GM23338 (cell line): ENCODE data around the gene MYLK4. TPM values are rescaled to one million over a fixed set of nuclear protein-coding genes. Genes with fewer than 3 reads are reported as not detected.

Source experiments
- ATAC-seq: fragments of 200-7000 bp; cut with Tn5 transposase; 3 replicates; pipeline ENCODE4 v1.9.1; 2020
- DNase-seq: peaks from one replicate; pipeline ENCODE4 v3.0.0-alpha.2; 2015; ENCODE audit warnings: low spot score
- H2AFZ ChIP-seq: fragments of 200-600 bp; sonication (generic); 2 replicates; pipeline ENCODE4 v1.8.0; 2016; ENCODE audit warnings: antibody characterized with exemption, mild to moderate bottlenecking, moderate library complexity
- H3F3A ChIP-seq: fragments of 200-600 bp; sonication (generic); replicated peaks from 2 replicates; pipeline ENCODE4 v1.8.0; 2017; ENCODE audit warnings: antibody characterized with exemption, mixed run types, low read depth
- H3K27ac ChIP-seq: fragments of 200-600 bp; sonication (generic); 2 replicates; pipeline ENCODE4 v1.6.1; 2016; ENCODE audit warnings: low read depth
- H3K27me3 ChIP-seq: fragments of 200-600 bp; sonication (generic); 2 replicates; pipeline ENCODE4 v1.8.0; 2016; ENCODE audit warnings: mild to moderate bottlenecking, mixed run types, moderate library complexity; ENCODE audit not compliant: insufficient read depth
- H3K36me3 ChIP-seq: fragments of 200-600 bp; sonication (generic); 2 replicates; pipeline ENCODE4 v1.8.0; 2016; ENCODE audit warnings: mild to moderate bottlenecking; ENCODE audit not compliant: insufficient read depth
- H3K4me1 ChIP-seq: fragments of 200-600 bp; sonication (generic); 2 replicates; pipeline ENCODE4 v1.8.0; 2016; ENCODE audit warnings: mild to moderate bottlenecking, moderate library complexity; ENCODE audit not compliant: insufficient read depth
- H3K4me2 ChIP-seq: fragments of 200-600 bp; sonication (generic); 2 replicates; pipeline ENCODE4 v1.7.1; 2017; ENCODE audit warnings: mixed run types
- H3K4me3 ChIP-seq: fragments of 200-600 bp; sonication (generic); 2 replicates; pipeline ENCODE4 v1.6.1; 2016; ENCODE audit warnings: mixed run types
- H3K79me2 ChIP-seq: fragments of 200-600 bp; sonication (generic); replicated peaks from 2 replicates; pipeline ENCODE4 v1.8.0; 2017; ENCODE audit warnings: mild to moderate bottlenecking; ENCODE audit not compliant: insufficient read depth
- H3K9me2 ChIP-seq: fragments of 200-600 bp; sonication (generic); 2 replicates; pipeline ENCODE4 v1.8.0; 2017; ENCODE audit not compliant: insufficient read depth
- H4K20me1 ChIP-seq: fragments of 200-600 bp; sonication (generic); replicated peaks from 2 replicates; pipeline ENCODE4 v1.8.0; 2017; ENCODE audit warnings: mild to moderate bottlenecking; ENCODE audit not compliant: insufficient read depth
- H3K27ac Mint-ChIP-seq: 2 replicates; pipeline ENCODE4 v1.8.0; 2020; ENCODE audit warnings: inconsistent platforms, mild to moderate bottlenecking, moderate library complexity, mixed read lengths
- H3K27me3 Mint-ChIP-seq: 3 replicates; pipeline ENCODE4 v1.8.0; 2022; ENCODE audit warnings: low read depth, mild to moderate bottlenecking, moderate library complexity, mixed read lengths, inconsistent platforms; ENCODE audit not compliant: insufficient read depth, poor library complexity
- H3K36me3 Mint-ChIP-seq: 3 replicates; pipeline ENCODE4 v1.8.0; 2021; ENCODE audit warnings: low read depth, mild to moderate bottlenecking, inconsistent platforms, moderate library complexity, mixed read lengths
- H3K4me1 Mint-ChIP-seq: 3 replicates; pipeline ENCODE4 v1.8.0; 2020; ENCODE audit warnings: mild to moderate bottlenecking, inconsistent platforms, mixed read lengths
- H3K4me3 Mint-ChIP-seq: 3 replicates; pipeline ENCODE4 v1.8.0; 2021; ENCODE audit warnings: moderate library complexity, mild to moderate bottlenecking, inconsistent platforms, mixed read lengths
- H3K9me3 Mint-ChIP-seq: 3 replicates; pipeline ENCODE4 v1.8.0; 2020; ENCODE audit warnings: moderate library complexity, mild to moderate bottlenecking, inconsistent platforms, mixed read lengths
- CREB1 ChIP-seq: fragments of 250-450 bp; sonication (Bioruptor Pico); IDR thresholded peaks from 2 replicates; pipeline ENCODE4 v1.5.0; 2020; ENCODE audit warnings: low read depth, mild to moderate bottlenecking, moderate library complexity
- CTCF ChIP-seq, 2 experiments: fragments of 200-600 bp in 1 of 2; sonication (generic) in 1 of 2; conservative IDR thresholded peaks; 2 replicates each; pipeline versions ENCODE4 v1.5.1 to v1.6.1; 2016 to 2017; ENCODE audit warnings: antibody characterized with exemption in 2 of 2, low read depth in 2 of 2, mild to moderate bottlenecking in 2 of 2, moderate library complexity in 1 of 2
- ETS1 ChIP-seq: IDR thresholded peaks from 2 replicates; pipeline ENCODE4 v1.6.1; 2016; ENCODE audit warnings: antibody characterized with exemption
- EZH2 ChIP-seq: fragments of 200-600 bp; sonication (generic); IDR thresholded peaks from one replicate; pipeline ENCODE4 v1.8.0; 2017; ENCODE audit warnings: antibody characterized with exemption, mild to moderate bottlenecking, low read depth; ENCODE audit not compliant: unreplicated experiment
- EZH2phosphoT487 ChIP-seq: fragments of 200-600 bp; sonication (generic); IDR thresholded peaks from one replicate; pipeline ENCODE4 v1.8.1; 2018; ENCODE audit warnings: antibody characterized with exemption; ENCODE audit not compliant: unreplicated experiment
- JUNB ChIP-seq: IDR thresholded peaks from one replicate; pipeline ENCODE4 v1.6.1; 2016; ENCODE audit warnings: antibody characterized with exemption; ENCODE audit not compliant: unreplicated experiment
- NANOG ChIP-seq: IDR thresholded peaks from 2 replicates; pipeline ENCODE4 v1.6.1; 2016; ENCODE audit warnings: antibody characterized with exemption, borderline replicate concordance
- POLR2AphosphoS5 ChIP-seq: IDR thresholded peaks from 2 replicates; pipeline ENCODE4 v1.6.1; 2016; ENCODE audit warnings: antibody characterized with exemption, low read depth
- REST ChIP-seq: IDR thresholded peaks from one replicate; pipeline ENCODE4 v1.6.1; 2018; ENCODE audit warnings: antibody characterized with exemption; ENCODE audit not compliant: unreplicated experiment
- STAT1 ChIP-seq: IDR thresholded peaks from one replicate; pipeline ENCODE4 v1.6.1; 2016; ENCODE audit warnings: antibody characterized with exemption; ENCODE audit not compliant: unreplicated experiment
- ZNF114 ChIP-seq: fragments of 250-450 bp; sonication (Bioruptor Pico); IDR thresholded peaks from 2 replicates; pipeline ENCODE4 v1.5.0; 2020; ENCODE audit warnings: mild to moderate bottlenecking, moderate library complexity
- ZNF331 ChIP-seq: fragments of 250-450 bp; sonication (Bioruptor Pico); IDR thresholded peaks from 2 replicates; pipeline ENCODE4 v1.5.0; 2020; ENCODE audit warnings: low read depth, mild to moderate bottlenecking, moderate library complexity
- ZNF462 ChIP-seq: fragments of 250-450 bp; sonication (Bioruptor Pico); IDR thresholded peaks from 2 replicates; pipeline ENCODE4 v1.5.0; 2020; ENCODE audit warnings: mild to moderate bottlenecking, moderate library complexity
- polyA plus RNA-seq: library from polyadenylated mRNA; unstranded; fragments of >200 nt; fragmentation: Nextera tagmentation; extraction: Ambion mirVana; gene quantifications from 2 replicates; pipeline ENCODE4 v1.2.1, GENCODE V29; 2016
- total RNA-seq: library from RNA; depleted of rRNA; stranded (reverse); fragments of >200 nt; shearing (Covaris generic); gene quantifications from 2 replicates; pipeline ENCODE4 v1.2.3, GENCODE V29; 2014

Gene MYLK4
- total and polyA plus RNA-seq, 2 experiments from 2014 or later, result 0.03 to 0.17 TPM

GRCh38 chr6:2639167-2639566, 111.6 kb downstream of the MYLK4 start:
- no peak overlapping the region for H2AFZ ChIP-seq
- H3K9me2 ChIP-seq, result no peaks in the 10 kb centered on the region; the same call in none of the 2 replicates
- H3K4me1 ChIP-seq, result peaks cover 15% of the 10 kb centered on the region
- Mint-ChIP-seq H3K9me3 (0 out of 3 replicates have a peak, but pooled peaks cover 3% of the 10 kb centered on the region), H3K4me1 (peaks cover 24% of the 10 kb centered on the region), H3K36me3 (no peaks in the 10 kb centered on the region; the same call in 2 of the 3 replicates), H3K4me3 (no peak overlapping the region), H3K27ac (no peak overlapping the region), H3K27me3 (peaks cover 10% of the 10 kb centered on the region)
- no peaks in the 10 kb centered on the region for H3K27me3 ChIP-seq
- H3K4me2 ChIP-seq, result no peak overlapping the region
- H3K36me3 ChIP-seq, result no peaks in the 10 kb centered on the region
- no peaks in the 10 kb centered on the region for H3F3A ChIP-seq
- no peaks in the 10 kb centered on the region for H4K20me1 ChIP-seq
- no peaks in the 10 kb centered on the region for H3K79me2 ChIP-seq
- no peak overlapping the region for H3K4me3 ChIP-seq
- H3K27ac ChIP-seq, result no peak overlapping the region
- ATAC-seq (no peak), DNase-seq (no peak)
- TF ChIP-seq REST (no peak), EZH2 (no peak), NANOG (no peak), POLR2AphosphoS5 (no peak), CTCF (conservative IDR thresholded peaks at IDR 0.05; ENCODE audit: low read depth in 2 of 2) (no peak), CREB1 (CRISPR knock-in tag) (no peak), ZNF114 (CRISPR knock-in tag) (no peak), STAT1 (no peak), JUNB (no peak), ZNF331 (no peak), EZH2phosphoT487 (no peak), ZNF462 (CRISPR knock-in tag) (no peak), ETS1 (no peak)
